ENCODE data around the gene SAV1.
A peak's percentile ranks its signal among the peaks of the same experiment; 100 is the strongest.
"Not testable (repeated sequence)": the region's sequence is repeated elsewhere in the genome, so short reads cannot be mapped to it uniquely, and the experiment has no call there.

The SAV1 gene
- total RNA-seq, result 14.9 to 70.5 (median 21.6) reads per million in 17 experiments

- DNase-seq, result peak; percentile 70 to 90 (median 82)
Measured at GRCh38 chr14:50667996-50668825, at the start of gene SAV1. Gene SAV1, minus strand, starts transcription at chr14:50668306. Its CDS starts 339 bp downstream, at chr14:50667967.

DNA sequence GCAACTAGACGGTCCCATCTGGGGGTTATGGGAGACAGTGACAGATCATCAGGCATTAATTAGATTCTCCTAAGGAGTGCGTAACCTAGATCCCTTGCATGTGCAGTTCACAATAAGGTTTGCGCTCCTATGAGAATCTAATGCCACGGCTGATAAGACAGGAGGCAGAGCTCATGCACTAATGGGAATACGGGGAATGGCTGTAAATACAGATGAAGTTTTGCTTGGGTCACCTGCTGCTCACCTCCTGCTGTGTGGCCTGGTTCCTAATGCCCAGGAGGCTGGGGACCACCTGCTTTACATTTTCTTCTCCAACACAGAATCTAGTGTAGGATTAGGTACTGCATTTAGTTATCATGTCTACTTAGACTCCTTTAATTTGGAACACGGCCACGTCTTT lies 49.7 kb upstream of the SAV1 start:
- no peak for DNase-seq

DNA sequence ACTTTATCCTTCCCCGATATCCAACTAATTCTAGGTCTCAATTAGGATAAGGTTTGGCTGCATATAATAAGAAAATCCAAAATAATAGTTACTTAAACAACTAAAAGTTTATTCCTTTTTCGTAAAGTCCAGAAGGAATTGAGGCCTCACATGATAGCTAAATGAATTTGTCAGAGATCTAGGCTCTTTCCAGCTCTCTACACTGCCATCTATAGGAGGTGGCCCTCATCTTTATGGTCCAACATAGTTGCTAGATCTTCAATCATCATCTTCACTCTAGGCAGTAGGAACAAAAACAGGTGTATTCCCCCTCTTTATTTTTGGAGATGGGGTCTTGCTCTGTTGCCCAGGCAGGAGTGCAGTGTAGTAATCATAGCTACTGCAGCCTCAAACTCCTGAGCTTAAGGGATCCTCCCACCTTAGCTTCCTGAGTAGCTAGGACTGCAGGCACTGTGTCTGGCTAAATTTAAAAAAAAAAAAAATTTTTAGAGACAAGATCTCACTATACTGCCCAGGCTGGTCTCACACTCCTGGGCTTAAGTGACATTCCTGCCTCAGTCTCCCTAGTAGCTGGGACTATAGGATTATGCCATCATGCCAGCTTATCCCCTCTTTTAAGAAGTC lies 46.5 kb upstream of the SAV1 start:
- peak; percentile 31 to 67 (median 57) for DNase-seq

GRCh38 chr14:50711043-50711442 lies 42.9 kb upstream of the SAV1 start:
- DNase-seq, result no peak

- no peak for DNase-seq
Measured at GRCh38 chr14:50705026-50705593, 37.0 kb upstream of the SAV1 start.

- DNase-seq, result no peak
Measured at GRCh38 chr14:50704454-50705010, 36.4 kb upstream of the SAV1 start.

GRCh38 chr14:50697659-50698290 lies 29.7 kb upstream of the SAV1 start:
- DNase-seq, result no peak

DNA sequence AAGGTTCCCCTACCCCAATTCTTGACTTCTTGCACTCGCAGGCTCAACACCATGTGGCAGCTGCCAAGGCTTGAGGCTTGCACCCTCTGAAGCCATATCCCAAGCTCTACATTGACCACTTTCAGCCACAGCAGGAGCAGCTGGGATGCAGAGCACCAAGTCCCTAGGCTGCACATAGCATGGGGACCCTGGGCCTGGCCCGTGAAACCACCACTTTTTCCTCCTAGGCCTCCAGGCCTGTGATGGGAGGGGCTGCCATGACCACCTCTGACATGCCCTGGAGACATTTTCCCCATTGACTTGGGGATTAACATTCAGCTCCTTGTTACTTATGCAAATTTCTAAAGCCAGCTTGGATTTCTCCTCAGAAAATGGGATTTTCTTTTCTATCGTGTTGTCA lies 26.2 kb upstream of the SAV1 start:
- DNase-seq, result not testable (repeated sequence)

DNA sequence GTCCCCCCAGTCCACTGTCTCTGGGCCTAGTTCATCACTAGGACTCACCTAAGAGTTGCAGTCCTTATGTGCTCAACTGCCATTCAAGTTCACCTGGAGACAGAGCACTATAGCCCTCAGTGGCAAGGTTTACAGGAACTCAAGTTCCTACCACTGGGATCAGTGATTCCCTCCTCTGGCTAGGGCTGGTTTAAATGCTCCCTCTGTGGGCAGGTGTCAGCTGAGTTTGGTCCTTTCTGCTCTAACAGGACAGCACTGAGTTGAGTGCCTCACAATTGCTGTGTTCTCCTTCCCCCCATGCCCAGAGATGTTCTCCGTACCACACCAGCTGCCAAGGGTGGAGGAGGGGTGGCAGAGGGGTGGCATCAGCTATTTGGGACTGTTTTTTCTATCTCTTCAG lies 20.8 kb upstream of the SAV1 start:
- DNase-seq, result no peak

DNA sequence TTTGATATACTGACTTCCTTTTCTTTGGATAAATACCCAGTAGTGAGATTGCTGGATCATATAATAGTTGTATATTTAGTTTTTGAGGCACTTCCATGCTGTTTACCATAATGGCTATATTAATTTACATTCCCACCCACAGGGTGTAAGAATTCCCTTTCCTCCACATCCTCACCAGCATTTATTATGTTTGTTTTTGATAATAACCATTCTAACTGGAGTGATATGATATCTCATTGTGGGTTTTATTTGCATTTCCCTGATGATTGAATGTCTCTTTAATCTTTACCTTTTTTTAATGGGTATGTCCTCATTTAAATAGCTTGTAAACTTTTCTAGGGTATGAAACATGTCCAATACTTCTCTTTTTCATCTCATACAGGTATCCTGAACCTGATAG lies 11.6 kb upstream of the SAV1 start:
- DNase-seq, result no peak

DNA sequence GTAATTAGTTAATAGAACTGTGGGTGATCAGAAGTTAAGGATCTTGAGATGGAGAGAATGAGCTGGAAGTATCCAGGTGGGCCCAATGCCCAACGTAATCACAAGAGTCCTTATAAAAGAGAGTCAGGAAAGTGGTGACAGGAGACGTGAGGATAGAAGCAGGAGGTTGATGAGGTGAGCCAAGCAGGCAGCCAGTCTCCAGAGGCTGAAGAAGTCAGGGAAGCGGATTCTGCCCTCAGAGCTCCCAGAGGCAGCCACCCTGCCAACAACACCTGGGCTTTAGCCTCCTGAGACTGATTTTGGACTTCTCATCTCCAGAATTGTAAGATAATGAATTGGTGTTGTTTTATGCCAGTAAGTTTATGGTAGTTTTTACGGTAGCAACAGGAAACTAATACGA lies 10.1 kb upstream of the SAV1 start:
- no peak for DNase-seq

DNA sequence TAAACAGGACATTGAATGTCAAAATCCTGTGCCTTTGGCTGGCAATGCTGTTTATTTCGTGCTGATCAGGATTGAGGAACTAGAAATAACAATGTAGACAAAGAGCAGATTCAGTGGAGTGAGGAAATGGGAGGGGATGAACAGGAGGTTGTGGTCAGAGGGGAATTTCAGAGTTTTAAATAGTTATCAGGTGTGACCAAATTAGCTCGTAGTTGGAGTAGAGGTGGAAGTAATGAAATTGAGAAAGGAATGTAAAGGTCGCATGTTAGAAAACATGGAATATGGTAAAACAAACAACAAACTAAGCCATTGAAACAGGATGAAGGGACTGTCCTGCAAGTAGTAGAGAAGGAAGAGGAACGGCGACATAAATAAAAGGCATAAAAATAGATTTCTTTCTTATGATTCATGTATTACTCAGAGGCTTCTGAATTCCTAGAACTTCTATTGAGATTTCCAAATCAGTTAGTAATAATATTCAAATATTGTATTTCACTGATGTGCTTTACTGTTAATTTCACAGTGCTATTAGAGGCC lies 9.5 kb upstream of the SAV1 start:
- peak; percentile 38 to 69 (median 58) for DNase-seq

DNA sequence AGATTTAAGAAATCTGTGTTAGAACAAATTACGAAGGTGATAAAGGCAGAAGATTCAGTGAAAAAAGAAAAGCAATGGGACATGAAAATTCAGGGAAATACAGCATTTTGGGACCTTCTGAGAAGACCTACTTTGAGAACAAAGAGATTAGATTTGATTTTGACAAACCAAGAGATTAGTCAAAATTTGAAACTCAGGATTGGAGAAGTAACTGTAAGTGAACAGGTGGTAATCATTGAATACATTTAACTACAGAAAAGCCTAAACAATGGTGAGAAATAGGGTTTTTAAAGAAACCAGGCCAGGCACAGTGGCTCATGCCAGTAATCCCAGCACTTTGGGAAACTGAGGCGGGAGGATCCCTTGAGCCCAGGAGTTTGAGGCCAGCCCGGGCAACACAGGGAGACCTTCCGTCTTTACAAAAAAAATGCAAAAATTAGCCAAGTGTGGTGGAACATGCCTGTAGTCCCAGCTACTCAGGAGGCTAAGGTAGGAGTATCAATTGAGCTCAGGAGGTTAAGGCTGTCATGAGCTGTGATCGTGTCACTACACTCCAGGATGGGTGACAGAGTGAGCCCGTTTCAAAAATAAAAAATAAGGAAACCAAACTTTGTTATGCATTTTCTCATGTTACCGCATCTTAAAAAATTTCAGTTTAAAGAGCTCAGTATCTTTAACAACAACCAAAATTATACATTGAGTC lies 8.9 kb upstream of the SAV1 start:
- no peak for DNase-seq

GRCh38 chr14:50675597-50675996 lies 7.5 kb upstream of the SAV1 start:
- DNase-seq, result no peak

- DNase-seq, result no peak
Measured at GRCh38 chr14:50670866-50671256, 2.8 kb upstream of the SAV1 start.

DNA sequence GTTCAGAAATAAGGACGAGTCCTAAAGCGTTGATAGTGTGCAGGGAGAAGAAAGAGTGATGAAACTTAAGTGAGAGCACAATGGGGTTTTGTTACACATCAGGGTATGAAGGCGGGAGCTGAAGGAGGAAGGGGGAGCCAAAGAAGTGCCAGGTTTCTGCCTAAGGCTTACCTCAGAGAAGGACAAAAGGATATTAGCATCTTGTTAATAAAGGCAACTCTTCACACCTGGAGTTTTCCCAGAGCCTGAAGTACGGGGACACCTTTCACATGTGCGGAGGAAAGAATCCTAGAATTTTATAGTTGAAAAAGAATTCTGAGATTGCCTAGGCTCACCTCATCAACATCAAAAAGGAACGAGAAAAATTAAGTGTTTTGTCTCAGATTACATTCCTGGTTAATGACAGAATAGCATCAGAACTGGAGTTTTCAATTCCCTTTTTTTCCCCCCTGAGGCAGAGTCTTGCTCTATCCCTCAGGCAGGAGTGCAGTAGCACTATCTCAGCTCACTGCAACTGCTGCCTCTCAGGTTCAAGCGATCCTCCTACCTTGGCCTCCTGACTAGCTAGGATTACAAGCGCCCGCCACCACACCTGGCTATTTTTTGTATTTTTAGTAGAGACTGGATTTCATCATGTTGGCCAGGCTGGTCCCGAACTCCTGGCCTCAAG lies 2.2 kb upstream of the SAV1 start:
- DNase-seq, result no peak

GRCh38 chr14:50669441-50669986 lies 1.4 kb upstream of the SAV1 start:
- no peak for DNase-seq

GRCh38 chr14:50668826-50669143 lies 679 bp upstream of the SAV1 start:
- DNase-seq, result no peak

DNA sequence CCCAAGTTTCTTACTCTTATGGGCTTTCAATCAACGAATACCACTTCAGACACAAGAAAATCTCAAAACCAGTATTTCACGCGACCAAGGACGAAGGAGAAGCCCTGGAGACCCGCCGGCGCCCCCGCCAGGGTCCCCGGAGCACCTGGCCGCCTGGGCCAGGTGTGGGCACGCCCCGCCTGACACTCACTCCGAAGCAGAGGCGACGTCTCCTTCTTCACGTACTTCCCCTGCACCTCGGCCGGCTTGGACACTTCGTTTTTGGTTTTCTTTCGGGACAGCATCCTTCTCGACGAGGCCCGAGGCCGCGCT lies 466 bp downstream of the SAV1 start:
- DNase-seq, result no peak

DNA sequence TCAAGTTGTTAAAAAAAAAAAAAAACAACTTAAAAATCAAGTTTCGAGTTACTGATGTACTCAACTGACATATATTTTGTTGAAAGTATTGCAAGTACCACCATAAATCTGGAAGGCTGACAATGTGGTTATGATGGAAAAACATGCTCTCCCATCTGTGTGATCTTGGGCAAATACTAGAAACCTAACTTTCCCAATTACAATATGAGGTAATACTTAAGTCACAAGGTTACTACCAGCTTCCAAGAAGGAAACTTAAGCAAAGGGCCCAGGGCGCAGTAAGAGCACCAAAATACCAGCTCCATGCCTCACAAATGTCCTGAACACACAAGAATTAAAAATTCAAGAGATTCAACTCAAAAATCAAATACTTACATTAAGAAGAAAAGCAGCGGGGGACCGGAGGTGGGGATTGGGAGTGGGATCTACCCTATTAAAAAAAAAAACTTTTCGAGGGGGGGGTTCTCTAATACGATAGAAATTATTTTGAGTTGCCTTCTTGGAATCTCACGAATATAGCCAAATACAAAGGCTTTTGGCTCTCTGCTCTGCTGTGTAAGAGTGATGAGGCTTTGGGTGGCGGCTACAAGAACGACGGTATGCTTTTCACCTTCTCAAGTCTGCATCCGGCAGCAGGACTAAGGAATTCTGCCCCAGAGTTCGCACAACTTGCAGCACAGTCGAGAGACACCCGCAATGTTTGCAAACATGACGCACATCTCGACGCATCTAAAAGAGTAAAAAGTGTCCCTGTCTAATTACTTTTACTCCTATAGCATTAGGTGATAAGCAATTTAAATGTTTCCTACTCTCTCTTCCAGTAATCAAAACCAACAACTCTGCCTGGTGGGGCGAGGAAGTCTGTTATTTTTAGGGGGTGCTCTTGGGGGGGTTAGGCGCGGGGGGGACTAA lies 1.1 kb downstream of the SAV1 start:
- peak; percentile 36 to 66 (median 59) for DNase-seq

Data from suppressor macrophage (primary cell).